NT2/D1 (cell line): ENCODE measurements around the gene ANKRD45.
"Not testable (repeated sequence)": the region's sequence is repeated elsewhere in the genome, so short reads cannot be mapped to it uniquely, and the experiment has no call there.

ENCODE experiments used
- DNase-seq: peaks from one replicate; pipeline ENCODE4 v3.0.0-alpha.2; 2011; ENCODE audit warnings: low read depth, low spot score
- H3K27me3 ChIP-seq: 2 replicates; pipeline ENCODE4 v1.6.0; 2011; ENCODE audit warnings: mild to moderate bottlenecking; ENCODE audit not compliant: insufficient read length, insufficient read depth
- H3K36me3 ChIP-seq: 2 replicates; pipeline ENCODE4 v1.6.1; 2011; ENCODE audit warnings: mild to moderate bottlenecking, low read length, mixed read lengths; ENCODE audit not compliant: insufficient read depth, insufficient read length
- H3K4me1 ChIP-seq: 2 replicates; pipeline ENCODE4 v1.5.1; 2011; ENCODE audit not compliant: insufficient read depth, insufficient read length
- H3K4me3 ChIP-seq: 2 replicates; pipeline ENCODE4 v1.5.1; 2011; ENCODE audit warnings: low read depth; ENCODE audit not compliant: insufficient read length
- H3K9ac ChIP-seq: 2 replicates; pipeline ENCODE4 v1.6.0; 2011; ENCODE audit warnings: low read depth; ENCODE audit not compliant: insufficient read length
- H3K9me3 ChIP-seq: 2 replicates; pipeline ENCODE4 v1.5.1; 2011; ENCODE audit warnings: mild to moderate bottlenecking, low read length; ENCODE audit not compliant: insufficient read depth
- SUZ12 ChIP-seq: IDR thresholded peaks from 2 replicates; pipeline ENCODE4 v1.6.1; 2011; ENCODE audit not compliant: insufficient read length, insufficient read depth; ENCODE audit errors: extremely low read depth
- YY1 ChIP-seq: IDR thresholded peaks from 2 replicates; pipeline ENCODE4 v1.6.1; 2011; ENCODE audit not compliant: insufficient read length, insufficient read depth
- ZNF274 ChIP-seq: IDR thresholded peaks from 2 replicates; pipeline ENCODE4 v1.6.1; 2011; ENCODE audit warnings: mild to moderate bottlenecking, low read depth, low read length

Gene ANKRD45

DNA sequence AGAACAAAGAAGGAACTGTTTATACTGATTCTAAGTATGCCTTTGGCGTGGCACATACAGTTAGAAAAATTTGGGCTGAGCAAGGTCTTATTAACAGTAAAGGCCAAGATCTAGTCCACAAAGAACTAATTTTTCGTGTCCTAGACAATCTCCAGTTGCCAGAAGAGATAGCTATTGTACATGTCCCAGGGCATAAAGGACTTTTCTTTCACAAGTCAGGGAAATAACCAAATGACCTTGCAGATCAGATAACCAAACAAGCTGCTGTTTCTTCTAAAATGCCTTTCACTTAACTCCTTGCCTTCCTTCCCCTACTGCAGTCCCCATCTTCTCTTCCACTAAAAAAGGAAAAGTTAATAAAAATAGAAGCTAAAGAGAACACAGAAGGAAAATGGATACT, 30.5 kb downstream of the ANKRD45 start:
- Histone ChIP-seq H3K9ac (no peak overlapping the region), H3K36me3 (no peaks in the 10 kb centered on the region), H3K27me3 (no peaks in the 10 kb centered on the region), H3K4me1 (no peaks in the 10 kb centered on the region), H3K9me3 (peaks cover 66% of the 10 kb centered on the region), H3K4me3 (no peak overlapping the region)
- TF ChIP-seq ZNF274 (no peak), YY1 (no peak), SUZ12 (no peak)
- DNase-seq, result no peak

- Histone ChIP-seq H3K36me3 (no peaks in the 10 kb centered on the region), H3K27me3 (no peaks in the 10 kb centered on the region), H3K9ac (no peak overlapping the region), H3K4me3 (no peak overlapping the region), H3K9me3 (peaks cover 58% of the 10 kb centered on the region), H3K4me1 (no peaks in the 10 kb centered on the region)
- TF ChIP-seq ZNF274 (no peak), YY1 (no peak), SUZ12 (no peak)
- DNase-seq, result no peak
Observed at GRCh38 chr1:173638043-173639021, 31.3 kb downstream of the ANKRD45 start.

- not testable (repeated sequence) for H3K4me3 ChIP-seq, H3K4me1 ChIP-seq, H3K9ac ChIP-seq, H3K36me3 ChIP-seq, DNase-seq, H3K27me3 ChIP-seq
- H3K9me3 ChIP-seq, result peaks cover 49% of the 10 kb centered on the region
Observed at GRCh38 chr1:173637236-173638042, 32.2 kb downstream of the ANKRD45 start.

DNA sequence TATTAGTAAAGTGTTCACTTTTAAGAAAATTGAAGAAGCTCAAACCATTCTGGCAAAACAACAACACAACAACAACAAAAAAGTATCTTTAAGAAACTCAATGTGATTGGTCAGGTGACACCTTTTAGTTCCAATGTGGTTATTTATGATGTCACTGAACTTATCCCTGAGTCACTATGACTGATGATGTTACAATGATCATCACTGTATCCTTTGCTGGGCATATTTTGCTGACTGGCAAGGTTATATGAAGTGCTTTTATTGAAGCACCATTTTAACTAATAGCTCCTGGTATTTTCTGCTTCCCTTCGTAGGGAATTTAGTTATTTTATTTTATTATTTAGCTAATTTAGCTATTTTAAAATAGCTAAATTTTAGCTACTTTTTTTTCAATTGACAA, 34.5 kb downstream of the ANKRD45 start, which contains the start of gene TEX50:
TSS of gene TEX50 (plus strand) at position 223 of the 400 bp plus-strand sequence. CDS start 184 bp downstream, outside the sequence.
- no peak within 1 kb of the TSS for H3K9ac ChIP-seq
- H3K9me3 ChIP-seq, result peaks cover 30% of the 10 kb centered on the region
- no peaks in the 10 kb centered on the region for H3K36me3 ChIP-seq
- H3K4me1 ChIP-seq, result no peaks in the 10 kb centered on the region
- no peak within 1 kb of the TSS for H3K4me3 ChIP-seq
- no peak for TF ChIP-seq ZNF274
- TF ChIP-seq SUZ12, result no peak
- TF ChIP-seq YY1, result no peak
- no peaks in the 10 kb centered on the region for H3K27me3 ChIP-seq
- no peak for DNase-seq

DNA sequence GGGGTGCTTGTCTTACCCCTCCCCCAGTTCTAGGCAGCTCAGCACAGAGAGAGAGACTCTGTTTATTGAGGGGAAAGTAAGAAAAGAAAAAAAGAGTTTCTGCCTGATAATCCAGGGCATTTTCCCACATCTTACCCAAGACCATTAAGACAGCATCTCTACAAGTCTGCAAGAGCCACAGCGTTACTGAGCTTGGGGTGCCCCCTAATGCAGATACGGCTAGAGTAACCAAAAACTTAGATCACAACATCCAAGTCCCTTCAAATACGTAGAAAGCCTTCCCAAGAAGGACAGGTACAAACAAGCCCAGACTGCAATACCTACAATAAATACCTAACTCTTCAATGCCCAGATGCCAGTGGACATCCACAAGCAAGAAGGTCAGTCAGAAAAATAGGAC, 40.8 kb downstream of the ANKRD45 start:
- no peaks in the 10 kb centered on the region for H3K9me3 ChIP-seq
- no peak for DNase-seq
- no peaks in the 10 kb centered on the region for H3K4me1 ChIP-seq
- H3K27me3 ChIP-seq, result no peaks in the 10 kb centered on the region
- H3K36me3 ChIP-seq, result no peaks in the 10 kb centered on the region
- no peak overlapping the region for H3K4me3 ChIP-seq
- no peak for TF ChIP-seq ZNF274
- TF ChIP-seq YY1, result no peak
- TF ChIP-seq SUZ12, result no peak
- H3K9ac ChIP-seq, result no peak overlapping the region

DNA sequence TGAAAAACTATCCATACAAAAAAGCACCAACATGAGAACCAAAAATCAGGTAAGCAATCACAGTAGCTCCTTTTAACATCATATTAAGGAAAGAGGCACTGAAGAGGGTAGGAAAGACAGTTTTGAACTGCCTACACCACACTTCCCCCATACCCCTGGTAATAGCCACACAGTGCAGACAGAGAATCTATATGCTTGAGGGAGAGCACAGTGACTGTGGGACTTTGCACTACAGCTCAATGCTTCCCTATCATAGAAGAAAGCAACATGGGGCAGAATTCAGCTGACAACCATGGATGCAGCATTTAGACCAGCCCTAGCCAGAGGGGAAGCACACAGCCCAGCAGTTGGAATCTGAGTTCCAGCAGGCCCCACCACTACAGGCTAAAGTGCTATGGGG, 42.4 kb downstream of the ANKRD45 start:
- Histone ChIP-seq H3K4me1 (no peaks in the 10 kb centered on the region), H3K9me3 (no peaks in the 10 kb centered on the region), H3K36me3 (no peaks in the 10 kb centered on the region), H3K9ac (no peak overlapping the region), H3K27me3 (no peaks in the 10 kb centered on the region), H3K4me3 (no peak overlapping the region)
- TF ChIP-seq ZNF274, result no peak
- TF ChIP-seq YY1, result no peak
- no peak for TF ChIP-seq SUZ12
- DNase-seq, result no peak

GRCh38 chr1:173616859-173617258, 52.8 kb downstream of the ANKRD45 start:
- Histone ChIP-seq H3K27me3 (no peaks in the 10 kb centered on the region), H3K36me3 (no peaks in the 10 kb centered on the region), H3K4me1 (no peaks in the 10 kb centered on the region), H3K9me3 (peaks cover 18% of the 10 kb centered on the region), H3K9ac (no peak overlapping the region), H3K4me3 (no peak overlapping the region)
- TF ChIP-seq YY1 (no peak), SUZ12 (no peak), ZNF274 (no peak)
- no peak for DNase-seq

- H3K9ac ChIP-seq, H3K4me3 ChIP-seq, DNase-seq, H3K4me1 ChIP-seq, H3K27me3 ChIP-seq, H3K36me3 ChIP-seq: not testable (repeated sequence)
- peaks cover 30% of the 10 kb centered on the region for H3K9me3 ChIP-seq
Observed at GRCh38 chr1:173613086-173613485, 56.6 kb downstream of the ANKRD45 start.
